ENCODE measurements around the gene LARP6.
A peak's percentile ranks its signal among the peaks of the same experiment; 100 is the strongest.

The LARP6 gene

GRCh38 chr15:70857562-70858285, 3.8 kb upstream of the LARP6 start:
- TF ChIP-seq, protein P1, sequence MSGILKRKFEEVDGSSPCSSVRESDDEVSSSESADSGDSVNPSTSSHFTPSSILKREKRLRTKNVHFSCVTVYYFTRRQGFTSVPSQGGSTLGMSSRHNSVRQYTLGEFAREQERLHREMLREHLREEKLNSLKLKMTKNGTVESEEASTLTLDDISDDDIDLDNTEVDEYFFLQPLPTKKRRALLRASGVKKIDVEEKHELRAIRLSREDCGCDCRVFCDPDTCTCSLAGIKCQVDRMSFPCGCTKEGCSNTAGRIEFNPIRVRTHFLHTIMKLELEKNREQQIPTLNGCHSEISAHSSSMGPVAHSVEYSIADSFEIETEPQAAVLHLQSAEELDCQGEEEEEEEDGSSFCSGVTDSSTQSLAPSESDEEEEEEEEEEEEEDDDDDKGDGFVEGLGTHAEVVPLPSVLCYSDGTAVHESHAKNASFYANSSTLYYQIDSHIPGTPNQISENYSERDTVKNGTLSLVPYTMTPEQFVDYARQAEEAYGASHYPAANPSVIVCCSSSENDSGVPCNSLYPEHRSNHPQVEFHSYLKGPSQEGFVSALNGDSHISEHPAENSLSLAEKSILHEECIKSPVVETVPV (CRISPR knock-in tag; IDR thresholded peaks at IDR 0.05) = no peak
- TF ChIP-seq, protein P2, sequence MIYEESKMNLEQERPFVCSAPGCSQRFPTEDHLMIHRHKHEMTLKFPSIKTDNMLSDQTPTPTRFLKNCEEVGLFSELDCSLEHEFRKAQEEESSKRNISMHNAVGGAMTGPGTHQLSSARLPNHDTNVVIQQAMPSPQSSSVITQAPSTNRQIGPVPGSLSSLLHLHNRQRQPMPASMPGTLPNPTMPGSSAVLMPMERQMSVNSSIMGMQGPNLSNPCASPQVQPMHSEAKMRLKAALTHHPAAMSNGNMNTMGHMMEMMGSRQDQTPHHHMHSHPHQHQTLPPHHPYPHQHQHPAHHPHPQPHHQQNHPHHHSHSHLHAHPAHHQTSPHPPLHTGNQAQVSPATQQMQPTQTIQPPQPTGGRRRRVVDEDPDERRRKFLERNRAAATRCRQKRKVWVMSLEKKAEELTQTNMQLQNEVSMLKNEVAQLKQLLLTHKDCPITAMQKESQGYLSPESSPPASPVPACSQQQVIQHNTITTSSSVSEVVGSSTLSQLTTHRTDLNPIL (CRISPR knock-in tag; IDR thresholded peaks at IDR 0.05; ENCODE audit: low read depth) = no peak
- no peak for TF ChIP-seq OSR1 (CRISPR knock-in tag; IDR thresholded peaks at IDR 0.05)
- TF ChIP-seq ZC3H10 (CRISPR knock-in tag; IDR thresholded peaks at IDR 0.05) = no peak
- TF ChIP-seq BACH2 (CRISPR knock-in tag; IDR thresholded peaks at IDR 0.05; ENCODE audit: borderline replicate concordance) = no peak
- TF ChIP-seq CSDC2 (CRISPR knock-in tag; IDR thresholded peaks at IDR 0.05) = no peak
- no peak for TF ChIP-seq ZFP3 (CRISPR knock-in tag; IDR thresholded peaks at IDR 0.05)
- no peak for TF ChIP-seq ZFP30 (CRISPR knock-in tag; IDR thresholded peaks at IDR 0.05)
- no peak for TF ChIP-seq ZNF565 (CRISPR knock-in tag; conservative IDR thresholded peaks at IDR 0.05; ENCODE audit: low read depth)
- TF ChIP-seq ESRRG (CRISPR knock-in tag; IDR thresholded peaks at IDR 0.05) = no peak
- no peak for TF ChIP-seq SNAI2 (CRISPR knock-in tag; IDR thresholded peaks at IDR 0.05)
- TF ChIP-seq PPARA (CRISPR knock-in tag; IDR thresholded peaks at IDR 0.05; ENCODE audit: borderline replicate concordance) = no peak
- no peak for TF ChIP-seq ZNF70 (CRISPR knock-in tag; IDR thresholded peaks at IDR 0.05)
- TF ChIP-seq, protein P3, sequence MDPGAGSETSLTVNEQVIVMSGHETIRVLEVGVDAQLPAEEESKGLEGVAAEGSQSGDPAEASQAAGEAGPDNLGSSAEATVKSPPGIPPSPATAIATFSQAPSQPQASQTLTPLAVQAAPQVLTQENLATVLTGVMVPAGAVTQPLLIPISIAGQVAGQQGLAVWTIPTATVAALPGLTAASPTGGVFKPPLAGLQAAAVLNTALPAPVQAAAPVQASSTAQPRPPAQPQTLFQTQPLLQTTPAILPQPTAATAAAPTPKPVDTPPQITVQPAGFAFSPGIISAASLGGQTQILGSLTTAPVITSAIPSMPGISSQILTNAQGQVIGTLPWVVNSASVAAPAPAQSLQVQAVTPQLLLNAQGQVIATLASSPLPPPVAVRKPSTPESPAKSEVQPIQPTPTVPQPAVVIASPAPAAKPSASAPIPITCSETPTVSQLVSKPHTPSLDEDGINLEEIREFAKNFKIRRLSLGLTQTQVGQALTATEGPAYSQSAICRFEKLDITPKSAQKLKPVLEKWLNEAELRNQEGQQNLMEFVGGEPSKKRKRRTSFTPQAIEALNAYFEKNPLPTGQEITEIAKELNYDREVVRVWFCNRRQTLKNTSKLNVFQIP (CRISPR knock-in tag; IDR thresholded peaks at IDR 0.05; ENCODE audit: borderline replicate concordance, low read depth) = no peak
- no peak for TF ChIP-seq GLIS3 (CRISPR knock-in tag; IDR thresholded peaks at IDR 0.05)
- TF ChIP-seq, protein P4, sequence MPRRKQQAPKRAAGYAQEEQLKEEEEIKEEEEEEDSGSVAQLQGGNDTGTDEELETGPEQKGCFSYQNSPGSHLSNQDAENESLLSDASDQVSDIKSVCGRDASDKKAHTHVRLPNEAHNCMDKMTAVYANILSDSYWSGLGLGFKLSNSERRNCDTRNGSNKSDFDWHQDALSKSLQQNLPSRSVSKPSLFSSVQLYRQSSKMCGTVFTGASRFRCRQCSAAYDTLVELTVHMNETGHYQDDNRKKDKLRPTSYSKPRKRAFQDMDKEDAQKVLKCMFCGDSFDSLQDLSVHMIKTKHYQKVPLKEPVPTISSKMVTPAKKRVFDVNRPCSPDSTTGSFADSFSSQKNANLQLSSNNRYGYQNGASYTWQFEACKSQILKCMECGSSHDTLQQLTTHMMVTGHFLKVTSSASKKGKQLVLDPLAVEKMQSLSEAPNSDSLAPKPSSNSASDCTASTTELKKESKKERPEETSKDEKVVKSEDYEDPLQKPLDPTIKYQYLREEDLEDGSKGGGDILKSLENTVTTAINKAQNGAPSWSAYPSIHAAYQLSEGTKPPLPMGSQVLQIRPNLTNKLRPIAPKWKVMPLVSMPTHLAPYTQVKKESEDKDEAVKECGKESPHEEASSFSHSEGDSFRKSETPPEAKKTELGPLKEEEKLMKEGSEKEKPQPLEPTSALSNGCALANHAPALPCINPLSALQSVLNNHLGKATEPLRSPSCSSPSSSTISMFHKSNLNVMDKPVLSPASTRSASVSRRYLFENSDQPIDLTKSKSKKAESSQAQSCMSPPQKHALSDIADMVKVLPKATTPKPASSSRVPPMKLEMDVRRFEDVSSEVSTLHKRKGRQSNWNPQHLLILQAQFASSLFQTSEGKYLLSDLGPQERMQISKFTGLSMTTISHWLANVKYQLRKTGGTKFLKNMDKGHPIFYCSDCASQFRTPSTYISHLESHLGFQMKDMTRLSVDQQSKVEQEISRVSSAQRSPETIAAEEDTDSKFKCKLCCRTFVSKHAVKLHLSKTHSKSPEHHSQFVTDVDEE (CRISPR knock-in tag; IDR thresholded peaks at IDR 0.05) = no peak
- TF ChIP-seq TOX (CRISPR knock-in tag; IDR thresholded peaks at IDR 0.05; ENCODE audit: borderline replicate concordance) = no peak
- TF ChIP-seq, protein P5, sequence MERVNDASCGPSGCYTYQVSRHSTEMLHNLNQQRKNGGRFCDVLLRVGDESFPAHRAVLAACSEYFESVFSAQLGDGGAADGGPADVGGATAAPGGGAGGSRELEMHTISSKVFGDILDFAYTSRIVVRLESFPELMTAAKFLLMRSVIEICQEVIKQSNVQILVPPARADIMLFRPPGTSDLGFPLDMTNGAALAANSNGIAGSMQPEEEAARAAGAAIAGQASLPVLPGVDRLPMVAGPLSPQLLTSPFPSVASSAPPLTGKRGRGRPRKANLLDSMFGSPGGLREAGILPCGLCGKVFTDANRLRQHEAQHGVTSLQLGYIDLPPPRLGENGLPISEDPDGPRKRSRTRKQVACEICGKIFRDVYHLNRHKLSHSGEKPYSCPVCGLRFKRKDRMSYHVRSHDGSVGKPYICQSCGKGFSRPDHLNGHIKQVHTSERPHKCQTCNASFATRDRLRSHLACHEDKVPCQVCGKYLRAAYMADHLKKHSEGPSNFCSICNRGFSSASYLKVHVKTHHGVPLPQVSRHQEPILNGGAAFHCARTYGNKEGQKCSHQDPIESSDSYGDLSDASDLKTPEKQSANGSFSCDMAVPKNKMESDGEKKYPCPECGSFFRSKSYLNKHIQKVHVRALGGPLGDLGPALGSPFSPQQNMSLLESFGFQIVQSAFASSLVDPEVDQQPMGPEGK (CRISPR knock-in tag; IDR thresholded peaks at IDR 0.05; ENCODE audit: borderline replicate concordance) = no peak
- no peak for TF ChIP-seq ZNF8 (CRISPR knock-in tag; IDR thresholded peaks at IDR 0.05)
- TF ChIP-seq RARB (CRISPR knock-in tag; IDR thresholded peaks at IDR 0.05) = no peak

DNA sequence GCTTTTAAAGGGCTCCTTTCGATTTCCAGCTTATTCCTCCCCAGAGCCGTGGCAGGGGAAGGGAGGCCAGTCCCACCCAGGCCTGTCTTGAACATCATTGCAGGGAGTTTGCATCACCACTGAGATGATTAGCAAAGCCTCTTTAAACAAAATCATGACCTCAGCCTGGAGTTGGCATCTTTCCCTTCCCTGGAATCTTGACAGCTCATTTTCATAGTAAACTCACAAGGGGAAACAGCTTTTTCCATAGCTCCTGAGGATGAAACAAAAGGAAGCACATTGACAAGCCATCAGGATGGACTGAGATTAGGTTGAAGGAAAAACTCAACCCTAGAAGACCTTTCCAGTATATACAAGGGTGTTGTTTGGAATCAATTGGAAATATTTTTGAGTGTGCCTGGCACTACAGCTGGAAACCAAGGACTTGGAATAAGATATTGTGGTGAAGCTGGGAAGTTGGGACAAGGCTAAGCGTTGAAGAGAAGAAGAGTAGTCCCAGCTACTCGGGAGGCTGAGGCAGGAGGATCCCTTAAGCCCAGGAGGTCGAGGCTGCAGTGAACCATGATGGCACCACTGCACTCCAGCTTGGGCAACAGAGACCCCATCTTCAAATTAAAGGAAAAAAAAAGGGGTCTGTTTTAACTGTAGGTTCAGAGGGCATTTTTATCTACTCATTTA, 3.1 kb upstream of the LARP6 start:
- ATAC-seq = peak; percentile 72
- TF ChIP-seq ISL1 (CRISPR knock-in tag; IDR thresholded peaks at IDR 0.05) (peak; percentile 44), ARNTL (CRISPR knock-in tag; IDR thresholded peaks at IDR 0.05; ENCODE audit: borderline replicate concordance, low read depth) (no peak)

More at GRCh38 chr15:70857562-70858285, 3.8 kb upstream of the LARP6 start:
- ATAC-seq = no peak
